Measurements from ENCODE around the gene HLA-G. TPM values are rescaled to one million over a fixed set of nuclear protein-coding genes. Genes with fewer than 3 reads are reported as not detected.

Gene HLA-G
- total and polyA plus RNA-seq, 9 of the 15 experiments (the other 6 are each of a cell fraction or from before 2014, with no cell fraction given): 0.13 TPM; not detected in 8

GRCh38 chr6:29824144-29824543 is 3.5 kb upstream of the HLA-G start (continued):
- TF ChIP-seq, protein P1, sequence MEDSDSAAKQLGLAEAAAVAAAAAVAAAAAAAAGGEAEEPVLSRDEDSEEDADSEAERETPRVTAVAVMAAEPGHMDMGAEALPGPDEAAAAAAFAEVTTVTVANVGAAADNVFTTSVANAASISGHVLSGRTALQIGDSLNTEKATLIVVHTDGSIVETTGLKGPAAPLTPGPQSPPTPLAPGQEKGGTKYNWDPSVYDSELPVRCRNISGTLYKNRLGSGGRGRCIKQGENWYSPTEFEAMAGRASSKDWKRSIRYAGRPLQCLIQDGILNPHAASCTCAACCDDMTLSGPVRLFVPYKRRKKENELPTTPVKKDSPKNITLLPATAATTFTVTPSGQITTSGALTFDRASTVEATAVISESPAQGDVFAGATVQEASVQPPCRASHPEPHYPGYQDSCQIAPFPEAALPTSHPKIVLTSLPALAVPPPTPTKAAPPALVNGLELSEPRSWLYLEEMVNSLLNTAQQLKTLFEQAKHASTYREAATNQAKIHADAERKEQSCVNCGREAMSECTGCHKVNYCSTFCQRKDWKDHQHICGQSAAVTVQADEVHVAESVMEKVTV (CRISPR knock-in tag; IDR thresholded peaks at IDR 0.05): no peak
- TF ChIP-seq PHF20 (IDR thresholded peaks at IDR 0.05; ENCODE audit: partially characterized antibody): no peak
- peak; percentile 32; the same call in 1 of the 2 replicates for TF ChIP-seq MAFK (IDR thresholded peaks at IDR 0.05; ENCODE audit: low read length)

GRCh38 chr6:29825848-29826247 is 1.8 kb upstream of the HLA-G start:
- in situ Hi-C loops (cut with MboI) (loop anchor here (25.0 kb wide), 1 partner anchor 89 kb away; no protein-coding TSS in a partner anchor), intact Hi-C loops (cut with micrococcal nuclease) (loop anchor here (10.0 kb wide), 1 partner anchor 181 kb away; no protein-coding TSS in a partner anchor)
- H3K27ac ChIP-seq (ENCODE audit: extremely low read depth, low read depth, low read length): no peak overlapping the region
- no peaks in the 10 kb centered on the region for H3K79me2 ChIP-seq (ENCODE audit: control insufficient read depth, insufficient read depth, low read length)
- peaks cover 0 to 11% of the 10 kb centered on the region in 2 experiments; a peak in 1 of 5 replicates for H3K4me1 ChIP-seq (replicated peaks in 1 of 2; ENCODE audit: control insufficient read depth in 2 of 2, insufficient read depth in 2 of 2, low read length in 2 of 2)
- no peak overlapping the region for H3K9ac ChIP-seq (ENCODE audit: insufficient read depth in 1 of 2, low read depth in 2 of 2, low read length in 2 of 2)
- H3K4me3 ChIP-seq: no peak overlapping the region
- ChIA-PET CTCF (ENCODE audit: low intra/inter-chr PET ratio) (interaction anchor here (1.0 kb wide), 1 partner anchor 9 kb away, joined by 4 read pairs; no protein-coding TSS in a partner anchor), POLR2A (interaction anchor here (0.6 kb wide), 2 partner anchors 93 to 176 kb away, joined by 3 to 4 read pairs; no protein-coding TSS in a partner anchor)
- no peak for FAIRE-seq
- H4K20me1 ChIP-seq (replicated peaks; ENCODE audit: control insufficient read depth, insufficient read depth, low read length): no peaks in the 10 kb centered on the region
- H3K9me1 ChIP-seq (ENCODE audit: control insufficient read depth, insufficient read depth, low read length): no peaks in the 10 kb centered on the region
- TF ChIP-seq ZNF143 (CRISPR knock-in tag; IDR thresholded peaks at IDR 0.05) (no peak), TFE3 (CRISPR knock-in tag; IDR thresholded peaks at IDR 0.05) (peak; percentile 60; the same call in 1 of the 2 replicates), CHD1 (IDR thresholded peaks at IDR 0.05; ENCODE audit: low read length) (no peak), ESRRB (CRISPR knock-in tag; IDR thresholded peaks at IDR 0.05; ENCODE audit: borderline replicate concordance) (no peak), ARID2 (IDR thresholded peaks at IDR 0.05) (no peak)
- DNase-seq (ENCODE audit: extremely low read depth in 1 of 4, low spot score in 3 of 4): no peak
- H2AFZ ChIP-seq (ENCODE audit: low read depth, low read length): no peak overlapping the region
- WGBS (ENCODE audit: insufficient coverage, low coverage, missing lambda C conversion rate): 9% methylated on average over 2 of the region's 2 CpGs
- H3K27me3 ChIP-seq (ENCODE audit: control insufficient read depth in 2 of 2, insufficient read depth in 2 of 2, low read length in 2 of 2): peaks cover 7 to 29% of the 10 kb centered on the region in 2 experiments; a peak in 4 of 5 replicates
- ATAC-seq: no peak
- no peaks in the 10 kb centered on the region for H3K9me3 ChIP-seq (replicated peaks; ENCODE audit: control insufficient read depth, insufficient read depth, low read depth, low read length)
- no TSS peak for BruUV-seq (replicated peaks)
- no peak overlapping the region for H3K4me2 ChIP-seq (ENCODE audit: insufficient read depth, low read length)
- H3K36me3 ChIP-seq (ENCODE audit: control insufficient read depth, insufficient read depth, low read length): no peaks in the 10 kb centered on the region
